GM19452 (cell line): ENCODE data around the gene ADGRD1.

Source experiments
- ATAC-seq: cut with Tn5 transposase; IDR thresholded peaks from one replicate; pipeline ENCODE4 v1.9.1; 2021; ENCODE audit not compliant: unreplicated experiment

ADGRD1 gene

DNA sequence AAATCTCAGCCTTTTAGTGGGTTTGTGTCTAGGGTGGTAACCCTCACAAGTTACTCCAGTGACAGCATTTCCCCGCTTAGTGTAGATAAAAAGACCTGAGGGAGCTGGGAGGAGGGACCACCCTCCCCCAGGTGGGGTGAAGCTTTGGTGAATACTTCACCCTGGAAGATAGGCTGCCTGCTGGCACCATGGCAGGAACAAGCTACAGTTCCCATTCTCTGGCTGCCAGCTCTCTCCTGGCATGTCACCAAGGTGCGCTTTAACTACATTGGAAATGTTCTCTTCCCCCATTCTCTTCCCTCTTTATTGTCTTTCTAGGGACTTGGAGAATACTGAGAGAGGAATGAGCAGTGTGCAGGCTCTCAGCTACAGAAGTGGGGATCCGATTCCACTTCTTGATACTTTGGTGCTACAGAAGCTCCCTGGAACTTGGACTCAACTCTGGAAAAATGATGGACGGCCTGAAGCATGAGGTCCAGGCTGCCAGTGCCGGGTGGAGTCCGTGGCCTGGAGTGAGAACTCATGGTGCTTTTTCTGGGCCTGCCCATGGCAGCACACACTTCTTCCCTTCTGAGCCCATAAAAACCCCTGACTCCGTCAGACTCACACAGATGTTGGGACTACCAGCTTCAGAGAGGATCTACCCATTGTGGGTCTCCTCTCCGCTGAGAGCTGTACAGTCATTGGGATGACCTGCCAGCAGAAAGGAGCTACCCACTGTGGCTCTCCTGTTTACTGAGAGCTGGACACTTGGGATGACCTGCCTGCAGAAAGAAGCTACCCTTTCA is 198.0 kb downstream of the ADGRD1 start:
- no peak for ATAC-seq

- no peak for ATAC-seq
These were observed 198.9 kb downstream of the ADGRD1 start for GRCh38 chr12:131152587-131152986.

GRCh38 chr12:131153016-131153415 is 199.3 kb downstream of the ADGRD1 start:
- ATAC-seq = no peak

DNA sequence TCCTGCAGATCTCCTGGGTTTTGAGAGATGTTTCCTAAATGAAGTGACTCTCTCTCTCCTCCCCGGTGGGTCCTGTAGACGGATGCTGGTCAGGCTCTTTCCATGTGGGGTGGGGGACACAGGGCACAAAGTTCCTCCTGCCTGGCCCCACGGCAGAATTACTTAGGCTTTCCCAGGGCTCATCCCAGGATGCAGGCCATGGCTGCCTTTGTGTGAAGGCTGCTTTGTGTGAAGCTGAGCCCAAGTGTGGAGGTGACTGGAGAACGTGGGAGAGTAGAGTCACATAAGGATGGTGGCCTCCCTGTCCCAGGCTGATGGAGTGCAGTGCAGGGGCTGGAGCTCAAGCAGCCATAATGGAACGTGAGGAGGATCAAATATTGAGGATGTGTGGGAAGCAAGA is 200.2 kb downstream of the ADGRD1 start:
- no peak for ATAC-seq

- no peak for ATAC-seq
These were observed 201.4 kb downstream of the ADGRD1 start for GRCh38 chr12:131155131-131155530.

GRCh38 chr12:131157743-131158142 is 204.0 kb downstream of the ADGRD1 start:
- no peak for ATAC-seq

GRCh38 chr12:131159660-131160059 is 206.0 kb downstream of the ADGRD1 start:
- no peak for ATAC-seq

DNA sequence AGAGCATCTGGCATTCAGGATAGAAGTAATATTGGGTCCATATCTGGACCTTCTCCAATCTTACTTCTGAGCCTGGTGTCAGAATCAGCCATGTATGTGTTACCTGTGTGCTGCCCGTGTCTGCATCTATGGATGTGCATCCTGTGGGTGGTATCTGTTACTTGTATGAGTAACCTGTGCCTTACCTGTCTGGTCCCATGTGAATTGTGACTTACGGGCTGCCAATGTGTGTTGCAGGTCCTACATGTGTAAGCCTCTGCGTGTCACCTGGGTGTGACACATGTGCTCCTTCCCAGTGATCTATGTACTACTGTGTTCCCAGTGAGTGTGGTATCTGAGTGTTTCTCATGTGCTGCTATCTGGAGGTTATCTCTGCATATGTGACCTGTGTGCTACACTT is 208.4 kb downstream of the ADGRD1 start:
- no peak for ATAC-seq

DNA sequence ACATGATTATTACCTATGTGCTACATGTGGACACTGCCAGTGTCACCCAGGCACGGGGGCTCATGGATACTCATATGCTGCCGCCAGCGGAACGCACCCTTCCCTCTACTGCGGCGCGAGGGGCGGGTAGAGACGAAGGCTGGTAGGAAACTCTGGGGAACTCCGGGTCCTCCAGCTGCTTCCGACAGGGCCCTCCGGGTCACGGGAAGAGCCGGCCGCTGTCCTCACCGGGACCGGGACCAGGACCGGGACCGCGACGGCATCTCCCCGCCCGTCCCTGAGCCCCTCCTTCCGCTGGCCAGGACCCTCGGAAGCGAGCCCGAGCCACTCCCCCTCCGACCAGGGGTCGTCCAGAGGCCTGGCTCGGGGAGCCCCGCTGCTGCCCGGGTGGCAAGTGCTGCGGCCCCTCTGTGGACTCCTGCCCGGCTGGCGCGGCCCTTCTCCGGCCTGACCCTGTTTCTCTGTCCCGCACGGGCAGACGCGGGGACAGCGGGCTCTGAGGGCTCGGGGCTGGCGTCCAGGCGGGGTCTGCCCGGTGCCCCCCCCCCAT is 209.6 kb downstream of the ADGRD1 start:
- ATAC-seq = no peak

DNA sequence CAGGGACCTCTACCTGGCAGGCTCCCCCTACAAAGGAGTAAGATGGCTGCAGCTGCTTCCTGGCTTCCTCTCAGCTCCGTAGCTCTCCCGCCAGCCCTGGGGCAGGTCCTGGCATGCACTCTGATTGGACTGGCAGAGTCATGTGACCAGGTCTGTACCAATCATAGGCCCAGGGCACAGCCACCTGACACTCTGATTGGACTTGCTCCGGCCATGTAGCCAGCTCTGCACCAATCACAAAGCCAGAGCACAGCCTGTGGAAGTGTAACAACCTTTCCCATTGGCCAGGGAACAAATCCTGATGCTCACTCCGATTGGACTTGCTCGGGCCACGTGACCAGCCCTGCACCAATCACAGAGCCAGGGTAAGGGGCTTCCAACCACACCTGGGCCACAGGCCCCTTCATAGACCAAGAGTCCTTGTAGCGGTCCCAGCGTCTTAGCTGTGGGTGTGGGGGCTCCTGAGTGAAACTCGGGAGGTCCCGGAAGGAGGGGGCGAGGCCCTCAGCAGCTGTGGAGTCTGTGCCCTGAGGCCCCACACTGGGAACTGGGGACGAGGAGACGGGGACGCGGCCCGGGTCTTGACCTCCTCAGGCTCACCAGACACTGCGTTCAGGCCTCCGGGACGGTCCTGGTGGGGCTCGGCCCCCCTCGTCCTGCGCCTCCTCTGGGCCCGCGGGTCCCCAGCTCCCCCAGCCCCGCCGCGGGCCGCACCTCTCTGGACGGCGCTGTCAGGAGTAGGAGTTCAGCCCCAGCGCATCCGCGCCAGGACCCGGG is 210.6 kb downstream of the ADGRD1 start:
- ATAC-seq = no peak

GRCh38 chr12:131166717-131167116 is 213.0 kb downstream of the ADGRD1 start:
- ATAC-seq = no peak

DNA sequence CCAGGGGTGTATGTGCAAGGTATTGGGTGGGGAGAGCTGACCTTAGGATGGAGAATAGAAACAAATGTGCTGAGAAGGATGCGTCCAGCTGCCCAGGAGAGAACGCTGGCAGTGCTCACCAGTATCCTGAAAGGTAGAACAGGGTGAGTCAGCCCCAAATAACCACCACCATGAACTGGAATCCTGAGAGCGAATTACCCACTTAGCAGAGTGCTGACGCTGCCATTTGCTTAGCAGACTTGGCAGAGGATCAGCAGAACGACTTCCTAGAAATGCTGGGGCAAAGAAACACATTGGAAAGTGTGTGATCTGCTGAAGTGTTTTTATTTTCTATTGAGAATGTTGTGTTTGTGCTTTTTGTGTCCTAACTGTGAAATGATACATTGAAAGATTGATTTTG is 213.6 kb downstream of the ADGRD1 start:
- no peak for ATAC-seq

DNA sequence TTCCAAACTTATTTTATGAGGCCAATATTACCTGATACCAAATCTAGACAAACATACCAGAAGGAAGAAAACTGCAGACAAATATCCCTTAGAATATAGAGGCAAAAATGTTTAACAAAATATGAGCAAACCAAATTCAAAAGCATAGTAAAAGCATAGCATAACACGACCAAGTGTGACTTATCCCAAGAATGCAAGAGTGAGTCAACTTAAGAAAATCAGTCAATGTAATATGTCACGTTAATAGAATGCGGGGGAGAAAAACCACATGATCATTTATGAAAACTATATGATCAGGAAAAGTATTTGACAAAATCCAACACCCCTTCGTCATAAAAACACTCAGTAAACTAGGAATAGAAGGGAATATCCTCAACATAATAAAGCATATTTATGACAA is 217.3 kb downstream of the ADGRD1 start:
- no peak for ATAC-seq

DNA sequence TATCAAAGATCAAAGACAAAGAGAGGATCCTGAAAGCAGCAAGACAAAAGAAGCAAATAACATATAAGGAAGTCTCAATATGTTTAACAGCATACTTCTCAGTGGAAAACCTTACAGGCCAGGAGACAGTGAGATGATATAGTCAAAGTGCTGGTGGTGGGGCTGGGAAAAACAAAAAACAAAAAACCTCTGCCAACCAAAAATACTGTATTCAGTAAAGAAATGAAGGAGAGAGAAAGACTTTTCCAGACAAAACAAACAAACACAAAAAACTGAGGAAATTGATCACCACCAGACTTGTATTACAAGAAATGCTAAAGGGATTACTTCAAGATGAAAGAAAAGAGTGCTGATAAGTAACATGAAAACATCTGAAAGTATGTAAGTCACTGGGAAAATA is 221.2 kb downstream of the ADGRD1 start:
- ATAC-seq = no peak

DNA sequence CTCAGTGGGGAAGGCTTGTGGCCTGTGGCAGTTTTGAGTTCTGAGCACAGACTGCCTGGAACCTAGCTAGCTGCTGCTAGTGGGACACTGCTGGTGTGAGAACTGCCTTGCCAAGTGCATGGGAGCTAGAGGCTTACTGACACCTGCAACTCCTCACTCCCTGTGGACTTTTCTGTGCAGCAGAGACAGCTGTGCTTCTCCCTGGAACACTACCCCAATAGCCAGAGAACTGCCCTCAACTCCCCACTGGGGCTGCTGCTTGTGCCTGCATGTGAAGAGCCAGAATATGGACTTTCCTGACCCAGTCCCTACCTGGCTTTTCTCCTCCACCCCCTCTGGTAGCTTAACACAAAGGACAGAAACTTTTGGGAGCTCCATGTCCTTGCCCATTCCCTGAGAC is 222.6 kb downstream of the ADGRD1 start:
- no peak for ATAC-seq

GRCh38 chr12:131176926-131177325 is 223.2 kb downstream of the ADGRD1 start:
- ATAC-seq = no peak

GRCh38 chr12:131177599-131177998 is 223.9 kb downstream of the ADGRD1 start:
- no peak for ATAC-seq

- no peak for ATAC-seq
These were observed 233.9 kb downstream of the ADGRD1 start for GRCh38 chr12:131187602-131188001.

DNA sequence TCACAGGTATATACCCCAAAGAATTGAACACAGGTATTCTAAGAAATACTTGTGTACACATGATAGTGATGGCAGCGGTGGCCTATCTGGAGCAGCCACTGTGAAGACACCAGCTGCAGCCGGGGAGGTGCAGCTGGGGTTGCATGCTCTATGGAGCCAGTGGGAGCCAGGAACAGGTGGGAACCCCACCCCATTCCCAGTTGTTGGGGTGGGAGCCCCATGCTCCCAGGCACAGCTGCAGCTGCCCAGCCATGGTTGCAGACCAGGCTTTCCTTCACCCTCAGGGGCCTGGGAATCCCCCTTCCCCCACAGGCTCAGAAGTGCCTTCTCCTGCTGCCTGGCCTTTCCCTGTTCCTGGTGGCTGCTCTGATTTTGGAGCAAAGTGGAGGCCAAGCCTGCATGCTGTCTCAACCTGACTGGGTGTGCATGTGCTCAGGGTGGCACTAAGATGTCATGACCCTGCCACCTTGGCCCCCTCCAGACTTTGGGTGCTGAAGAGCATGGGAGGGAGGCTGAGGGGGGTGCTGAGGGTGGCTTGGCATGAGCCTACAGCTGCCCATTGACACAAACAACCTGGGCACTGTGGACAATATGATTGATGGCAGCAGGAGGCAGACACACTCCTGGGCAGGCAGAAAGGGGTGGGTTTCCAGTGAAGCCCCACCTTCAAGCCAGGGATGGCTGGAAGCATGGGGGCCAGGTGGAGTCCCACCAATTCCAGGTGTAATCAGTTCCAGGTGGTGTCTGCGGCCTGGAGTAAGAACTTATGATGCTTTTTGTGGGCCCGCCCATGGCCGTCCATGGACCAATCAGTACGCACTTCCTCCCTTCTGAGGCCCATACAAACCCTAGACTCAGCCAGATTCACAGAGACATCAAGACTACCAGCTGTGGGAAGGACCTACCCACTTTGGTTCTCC is 234.7 kb downstream of the ADGRD1 start:
- no peak for ATAC-seq

DNA sequence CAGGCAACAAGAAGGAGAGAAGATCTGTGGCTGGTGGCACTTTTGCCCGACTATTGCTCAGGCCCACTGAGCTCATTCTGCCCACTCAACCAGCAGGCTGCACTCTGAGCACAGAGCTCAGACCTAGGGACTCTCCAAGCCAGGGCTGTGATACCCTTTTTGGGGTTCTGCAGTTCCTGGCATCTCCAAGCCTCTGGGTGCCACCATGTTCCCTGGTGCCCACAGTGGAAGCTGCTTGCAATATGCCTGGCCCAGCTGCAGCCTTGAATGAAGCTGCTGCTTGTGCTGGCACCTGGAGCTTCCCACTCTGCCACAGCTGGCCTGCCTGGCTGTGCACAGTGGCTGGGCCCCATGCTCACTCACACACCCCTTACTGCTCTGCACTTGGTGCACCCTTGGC is 236.1 kb downstream of the ADGRD1 start:
- ATAC-seq = no peak

- ATAC-seq = no peak
These were observed 237.3 kb downstream of the ADGRD1 start for GRCh38 chr12:131190965-131191364.
